HepG2 (cell line): Measurements from ENCODE around the gene INO80E. TPM values are rescaled to one million over a fixed set of nuclear protein-coding genes. Genes with fewer than 3 reads are reported as not detected.

ENCODE experiments used
- KMT2A ChIP-seq: sonication (generic); formaldehyde crosslinking; IDR thresholded peaks from 2 replicates; pipeline ENCODE4 v1.4.0; 2020; ENCODE audit warnings: missing genetic modification reagents
- MIER2 ChIP-seq: IDR thresholded peaks from 2 replicates; pipeline ENCODE4 v1.6.1; 2016; ENCODE audit warnings: missing biosample characterization, missing genetic modification reagents
- MIXL1 ChIP-seq: IDR thresholded peaks from 2 replicates; pipeline ENCODE4 v1.6.1; 2016
- MYNN ChIP-seq: sonication (generic); formaldehyde crosslinking; IDR thresholded peaks from 2 replicates; pipeline ENCODE4 v1.4.0; 2020; ENCODE audit warnings: mild to moderate bottlenecking, low read depth, missing genetic modification reagents
- NFE2 ChIP-seq: sonication (generic); formaldehyde crosslinking; IDR thresholded peaks from 2 replicates; pipeline ENCODE4 v1.4.0; 2020; ENCODE audit warnings: missing genetic modification reagents
- PTBP1 ChIP-seq: fragments of 200-400 bp; formaldehyde crosslinking; IDR thresholded peaks from 2 replicates; pipeline ENCODE4 v1.6.1; 2018; ENCODE audit warnings: low read length, low read depth; ENCODE audit not compliant: poor library complexity, severe bottlenecking
- RXRB ChIP-seq: IDR thresholded peaks from 2 replicates; pipeline ENCODE4 v1.6.1; 2016; ENCODE audit warnings: borderline replicate concordance, missing genetic modification reagents, missing compliant biosample characterization
- ZNF160 ChIP-seq: sonication (generic); formaldehyde crosslinking; IDR thresholded peaks from 2 replicates; pipeline ENCODE4 v1.8.0; 2022; ENCODE audit warnings: mild to moderate bottlenecking, inconsistent platforms, missing genetic modification reagents
- ZNF496 ChIP-seq: sonication (generic); formaldehyde crosslinking; IDR thresholded peaks from 2 replicates; pipeline ENCODE4 v1.8.1; 2023; ENCODE audit warnings: mild to moderate bottlenecking, moderate library complexity, missing genetic modification reagents; ENCODE audit not compliant: insufficient replicate concordance
- polyA plus RNA-seq, 8 experiments: library from polyadenylated mRNA; depleted of rRNA in 3 of 8; stranded (reverse) in 7 of 8; unstranded in 1 of 8; fragments of >200 nt; fragmentation: Illumina TruSeq in 4 of 8; extraction: Trizol in 4 of 8; gene quantifications; 2 replicates each; pipeline versions ENCODE4 v1.2.1 to v1.2.3, GENCODE V29; 2011 to 2016; ENCODE audit warnings: low read depth in 4 of 8, missing spikeins in 1 of 8, mixed read lengths in 1 of 8; ENCODE audit not compliant: insufficient read depth in 1 of 8
- total RNA-seq, 5 experiments: library from RNA; depleted of rRNA; stranded (reverse); fragments of >200 nt; fragmentation: Illumina TruSeq; extraction: Trizol; gene quantifications; 2 replicates each; pipeline ENCODE4 v1.2.3, GENCODE V29; 2016; ENCODE audit warnings: low read depth in 1 of 5
- TF ChIP-seq, protein P1 (sequence below): sonication (generic); formaldehyde crosslinking; IDR thresholded peaks from one replicate; pipeline ENCODE4 v1.5.1; 2020; ENCODE audit warnings: mild to moderate bottlenecking, missing genetic modification reagents; ENCODE audit errors: not compliant biosample characterization
- TF ChIP-seq, protein P2 (sequence below): sonication (generic); formaldehyde crosslinking; IDR thresholded peaks from 2 replicates; pipeline ENCODE4 v1.4.0; 2020; ENCODE audit warnings: missing genetic modification reagents, borderline replicate concordance
- TF ChIP-seq, protein P3 (sequence below): sonication (generic); formaldehyde crosslinking; IDR thresholded peaks from 2 replicates; pipeline ENCODE4 v1.4.0; 2020; ENCODE audit warnings: missing genetic modification reagents

INO80E gene
- total and polyA plus RNA-seq, 2 of the 13 experiments (the other 11 are each of a cell fraction or from before 2014, with no cell fraction given), result 25.8 to 45.6 TPM

DNA sequence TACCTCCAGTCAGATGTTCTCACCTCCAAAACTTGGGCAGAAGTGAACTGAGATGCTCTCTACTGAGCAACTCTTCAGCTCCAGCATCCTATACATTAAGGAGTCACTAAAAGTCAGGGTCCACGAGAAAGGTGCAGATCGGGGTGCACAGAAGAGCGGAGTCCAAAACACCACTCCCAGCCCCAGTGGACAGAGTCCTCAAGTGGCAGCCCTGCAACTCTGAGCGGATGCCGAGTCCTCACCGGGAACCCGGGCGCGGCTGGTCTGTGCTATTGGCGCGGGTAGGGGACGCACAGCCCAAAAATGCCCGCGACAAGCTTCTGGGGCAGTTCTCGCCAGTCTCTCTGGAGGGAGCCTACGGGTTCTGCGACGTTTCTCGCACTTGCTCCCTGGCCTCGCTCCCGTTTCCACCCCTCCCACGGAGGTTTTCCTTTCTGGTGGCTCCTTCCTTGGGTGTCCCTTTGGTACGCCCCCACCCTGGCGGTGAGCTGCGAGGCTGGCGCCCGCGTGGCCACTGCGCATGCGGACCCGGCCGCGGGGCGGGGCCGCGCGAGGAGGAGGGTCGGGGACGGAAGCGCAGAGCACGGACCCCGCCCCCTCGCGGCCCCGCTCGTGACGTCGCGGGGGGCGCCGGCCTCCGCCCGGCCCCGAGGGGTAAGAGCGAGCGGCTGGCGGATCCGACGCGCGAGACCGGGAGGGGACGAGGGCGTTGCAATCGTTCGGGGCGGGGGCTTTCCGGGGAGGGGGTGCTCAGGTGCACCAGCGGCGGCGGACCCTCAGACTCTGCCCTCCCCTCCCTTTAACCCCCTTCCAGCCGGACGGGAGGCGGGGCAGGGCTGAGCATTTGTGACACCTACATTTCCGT, 34.3 kb upstream of the INO80E start, which contains the start of gene TMEM219 (continued):
- TF ChIP-seq, protein P1, sequence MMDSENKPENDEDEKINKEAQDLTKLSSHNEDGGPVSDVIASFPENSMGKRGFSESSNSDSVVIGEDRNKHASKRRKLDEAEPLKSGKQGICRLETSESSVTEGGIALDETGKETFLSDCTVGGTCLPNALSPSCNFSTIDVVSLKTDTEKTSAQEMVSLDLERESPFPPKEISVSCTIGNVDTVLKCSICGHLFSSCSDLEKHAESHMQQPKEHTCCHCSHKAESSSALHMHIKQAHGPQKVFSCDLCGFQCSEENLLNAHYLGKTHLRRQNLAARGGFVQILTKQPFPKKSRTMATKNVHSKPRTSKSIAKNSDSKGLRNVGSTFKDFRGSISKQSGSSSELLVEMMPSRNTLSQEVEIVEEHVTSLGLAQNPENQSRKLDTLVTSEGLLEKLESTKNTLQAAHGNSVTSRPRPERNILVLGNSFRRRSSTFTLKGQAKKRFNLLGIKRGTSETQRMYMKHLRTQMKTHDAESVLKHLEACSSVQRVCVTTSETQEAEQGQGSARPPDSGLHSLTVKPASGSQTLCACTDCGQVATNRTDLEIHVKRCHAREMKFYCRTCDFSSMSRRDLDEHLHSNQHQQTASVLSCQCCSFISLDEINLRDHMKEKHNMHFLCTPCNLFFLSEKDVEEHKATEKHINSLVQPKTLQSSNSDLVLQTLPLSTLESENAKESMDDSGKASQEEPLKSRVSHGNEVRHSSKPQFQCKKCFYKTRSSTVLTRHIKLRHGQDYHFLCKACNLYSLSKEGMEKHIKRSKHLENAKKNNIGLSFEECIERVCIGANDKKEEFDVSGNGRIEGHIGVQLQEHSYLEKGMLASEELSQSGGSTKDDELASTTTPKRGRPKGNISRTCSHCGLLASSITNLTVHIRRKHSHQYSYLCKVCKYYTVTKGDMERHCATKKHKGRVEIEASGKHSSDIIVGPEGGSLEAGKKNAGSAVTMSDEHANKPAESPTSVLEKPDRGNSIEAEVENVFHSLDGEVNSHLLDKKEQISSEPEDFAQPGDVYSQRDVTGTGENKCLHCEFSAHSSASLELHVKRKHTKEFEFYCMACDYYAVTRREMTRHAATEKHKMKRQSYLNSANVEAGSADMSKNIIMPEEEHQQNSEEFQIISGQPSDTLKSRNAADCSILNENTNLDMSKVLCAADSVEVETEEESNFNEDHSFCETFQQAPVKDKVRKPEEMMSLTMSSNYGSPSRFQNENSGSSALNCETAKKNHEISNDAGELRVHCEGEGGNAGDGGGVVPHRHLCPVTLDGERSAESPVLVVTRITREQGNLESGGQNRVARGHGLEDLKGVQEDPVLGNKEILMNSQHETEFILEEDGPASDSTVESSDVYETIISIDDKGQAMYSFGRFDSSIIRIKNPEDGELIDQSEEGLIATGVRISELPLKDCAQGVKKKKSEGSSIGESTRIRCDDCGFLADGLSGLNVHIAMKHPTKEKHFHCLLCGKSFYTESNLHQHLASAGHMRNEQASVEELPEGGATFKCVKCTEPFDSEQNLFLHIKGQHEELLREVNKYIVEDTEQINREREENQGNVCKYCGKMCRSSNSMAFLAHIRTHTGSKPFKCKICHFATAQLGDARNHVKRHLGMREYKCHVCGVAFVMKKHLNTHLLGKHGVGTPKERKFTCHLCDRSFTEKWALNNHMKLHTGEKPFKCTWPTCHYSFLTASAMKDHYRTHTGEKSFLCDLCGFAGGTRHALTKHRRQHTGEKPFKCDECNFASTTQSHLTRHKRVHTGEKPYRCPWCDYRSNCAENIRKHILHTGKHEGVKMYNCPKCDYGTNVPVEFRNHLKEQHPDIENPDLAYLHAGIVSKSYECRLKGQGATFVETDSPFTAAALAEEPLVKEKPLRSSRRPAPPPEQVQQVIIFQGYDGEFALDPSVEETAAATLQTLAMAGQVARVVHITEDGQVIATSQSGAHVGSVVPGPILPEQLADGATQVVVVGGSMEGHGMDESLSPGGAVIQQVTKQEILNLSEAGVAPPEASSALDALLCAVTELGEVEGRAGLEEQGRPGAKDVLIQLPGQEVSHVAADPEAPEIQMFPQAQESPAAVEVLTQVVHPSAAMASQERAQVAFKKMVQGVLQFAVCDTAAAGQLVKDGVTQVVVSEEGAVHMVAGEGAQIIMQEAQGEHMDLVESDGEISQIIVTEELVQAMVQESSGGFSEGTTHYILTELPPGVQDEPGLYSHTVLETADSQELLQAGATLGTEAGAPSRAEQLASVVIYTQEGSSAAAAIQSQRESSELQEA (CRISPR knock-in tag), result no peak
- TF ChIP-seq KMT2A (CRISPR knock-in tag) (peak; percentile 66; the same call in 1 of the 2 replicates), MIER2 (CRISPR knock-in tag) (0 out of 2 replicates have a peak, but pooled peaks have one; percentile 13), PTBP1 (no peak), MYNN (CRISPR knock-in tag) (no peak), ZNF160 (CRISPR knock-in tag) (peak; percentile 62; the same call in 1 of the 2 replicates), MIXL1 (CRISPR knock-in tag) (0 out of 2 replicates have a peak, but pooled peaks have one; percentile 57), ZNF496 (no peak), NFE2 (CRISPR knock-in tag) (no peak), RXRB (peak; percentile 33; the same call in 1 of the 2 replicates)
- TF ChIP-seq, protein P2, sequence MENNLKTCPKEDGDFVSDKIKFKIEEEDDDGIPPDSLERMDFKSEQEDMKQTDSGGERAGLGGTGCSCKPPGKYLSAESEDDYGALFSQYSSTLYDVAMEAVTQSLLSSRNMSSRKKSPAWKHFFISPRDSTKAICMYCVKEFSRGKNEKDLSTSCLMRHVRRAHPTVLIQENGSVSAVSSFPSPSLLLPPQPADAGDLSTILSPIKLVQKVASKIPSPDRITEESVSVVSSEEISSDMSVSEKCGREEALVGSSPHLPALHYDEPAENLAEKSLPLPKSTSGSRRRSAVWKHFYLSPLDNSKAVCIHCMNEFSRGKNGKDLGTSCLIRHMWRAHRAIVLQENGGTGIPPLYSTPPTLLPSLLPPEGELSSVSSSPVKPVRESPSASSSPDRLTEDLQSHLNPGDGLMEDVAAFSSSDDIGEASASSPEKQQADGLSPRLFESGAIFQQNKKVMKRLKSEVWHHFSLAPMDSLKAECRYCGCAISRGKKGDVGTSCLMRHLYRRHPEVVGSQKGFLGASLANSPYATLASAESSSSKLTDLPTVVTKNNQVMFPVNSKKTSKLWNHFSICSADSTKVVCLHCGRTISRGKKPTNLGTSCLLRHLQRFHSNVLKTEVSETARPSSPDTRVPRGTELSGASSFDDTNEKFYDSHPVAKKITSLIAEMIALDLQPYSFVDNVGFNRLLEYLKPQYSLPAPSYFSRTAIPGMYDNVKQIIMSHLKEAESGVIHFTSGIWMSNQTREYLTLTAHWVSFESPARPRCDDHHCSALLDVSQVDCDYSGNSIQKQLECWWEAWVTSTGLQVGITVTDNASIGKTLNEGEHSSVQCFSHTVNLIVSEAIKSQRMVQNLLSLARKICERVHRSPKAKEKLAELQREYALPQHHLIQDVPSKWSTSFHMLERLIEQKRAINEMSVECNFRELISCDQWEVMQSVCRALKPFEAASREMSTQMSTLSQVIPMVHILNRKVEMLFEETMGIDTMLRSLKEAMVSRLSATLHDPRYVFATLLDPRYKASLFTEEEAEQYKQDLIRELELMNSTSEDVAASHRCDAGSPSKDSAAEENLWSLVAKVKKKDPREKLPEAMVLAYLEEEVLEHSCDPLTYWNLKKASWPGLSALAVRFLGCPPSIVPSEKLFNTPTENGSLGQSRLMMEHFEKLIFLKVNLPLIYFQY, result 0 out of 2 replicates have a peak, but pooled peaks have one; percentile 25
- TF ChIP-seq, protein P3, sequence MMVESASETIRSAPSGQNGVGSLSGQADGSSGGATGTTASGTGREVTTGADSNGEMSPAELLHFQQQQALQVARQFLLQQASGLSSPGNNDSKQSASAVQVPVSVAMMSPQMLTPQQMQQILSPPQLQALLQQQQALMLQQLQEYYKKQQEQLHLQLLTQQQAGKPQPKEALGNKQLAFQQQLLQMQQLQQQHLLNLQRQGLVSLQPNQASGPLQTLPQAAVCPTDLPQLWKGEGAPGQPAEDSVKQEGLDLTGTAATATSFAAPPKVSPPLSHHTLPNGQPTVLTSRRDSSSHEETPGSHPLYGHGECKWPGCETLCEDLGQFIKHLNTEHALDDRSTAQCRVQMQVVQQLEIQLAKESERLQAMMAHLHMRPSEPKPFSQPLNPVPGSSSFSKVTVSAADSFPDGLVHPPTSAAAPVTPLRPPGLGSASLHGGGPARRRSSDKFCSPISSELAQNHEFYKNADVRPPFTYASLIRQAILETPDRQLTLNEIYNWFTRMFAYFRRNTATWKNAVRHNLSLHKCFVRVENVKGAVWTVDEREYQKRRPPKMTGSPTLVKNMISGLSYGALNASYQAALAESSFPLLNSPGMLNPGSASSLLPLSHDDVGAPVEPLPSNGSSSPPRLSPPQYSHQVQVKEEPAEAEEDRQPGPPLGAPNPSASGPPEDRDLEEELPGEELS, result 0 out of 2 replicates have a peak, but pooled peaks have one; percentile 31
